K562 (cell line): Measurements from ENCODE around the gene ANKRD10. TPM values are rescaled to one million over a fixed set of nuclear protein-coding genes. Genes with fewer than 3 reads are reported as not detected.

Experiments used
- ASH1L ChIP-seq: fragments of 450-650 bp; IDR thresholded peaks from 2 replicates; pipeline ENCODE4 v1.6.1; 2018; ENCODE audit warnings: borderline replicate concordance, mild to moderate bottlenecking, low read depth; ENCODE audit not compliant: partially characterized antibody
- EGR1 ChIP-seq: fragments of 450-650 bp; conservative IDR thresholded peaks from 2 replicates; pipeline ENCODE4 v1.6.1; 2017; ENCODE audit warnings: mild to moderate bottlenecking
- MCM5 ChIP-seq: fragments of 450-650 bp; IDR thresholded peaks from 2 replicates; pipeline ENCODE4 v1.6.1; 2016; ENCODE audit warnings: low read depth
- POLR2A ChIP-seq: fragments of 450-650 bp; conservative IDR thresholded peaks from 2 replicates; pipeline ENCODE4 v1.6.1; 2016
- RBM17 ChIP-seq: fragments of 200-400 bp; formaldehyde crosslinking; IDR thresholded peaks from 2 replicates; pipeline ENCODE4 v1.6.1; 2017; ENCODE audit warnings: low read depth, mild to moderate bottlenecking, low read length, borderline replicate concordance
- SETDB1 ChIP-seq: IDR thresholded peaks from one replicate; pipeline ENCODE4 v1.6.1; 2012; ENCODE audit warnings: low read length, control low read depth, inconsistent platforms
- STAG1 ChIP-seq: sonication (generic); formaldehyde crosslinking; IDR thresholded peaks from 2 replicates; pipeline ENCODE4 v1.5.0; 2020; ENCODE audit warnings: missing genetic modification reagents, borderline replicate concordance
- ZBTB7A ChIP-seq: IDR thresholded peaks from 2 replicates; pipeline ENCODE4 v1.6.1; 2011; ENCODE audit warnings: low read depth, mild to moderate bottlenecking, low read length, moderate library complexity, borderline replicate concordance; ENCODE audit not compliant: control insufficient read depth
- ZNF133 ChIP-seq: fragments of 250-450 bp; sonication (Bioruptor Pico); IDR thresholded peaks from 2 replicates; pipeline ENCODE4 v1.4.0; 2020; ENCODE audit warnings: mild to moderate bottlenecking
- ZNF175 ChIP-seq: fragments of 200-800 bp; sonication (Bioruptor generic); IDR thresholded peaks from 2 replicates; pipeline ENCODE4 v1.6.1; 2016; ENCODE audit warnings: low read depth, mild to moderate bottlenecking, missing genetic modification characterization, missing compliant biosample characterization
- polyA plus RNA-seq, 8 experiments: library from polyadenylated mRNA; depleted of rRNA in 4 of 8; stranded (reverse) in 5 of 8; unstranded in 3 of 8; fragments of >200 nt; fragmentation: Nextera tagmentation in 2 of 8; fragmentation: Illumina TruSeq in 1 of 8; extraction: Ambion mirVana in 2 of 8; extraction: Trizol in 1 of 8; gene quantifications; 2 replicates each; pipeline versions ENCODE4 v1.2.1 to v1.2.3, GENCODE V29; 2011 to 2014; ENCODE audit warnings: inconsistent platforms in 1 of 8, missing spikeins in 1 of 8
- total RNA-seq, 7 experiments: library from RNA; depleted of rRNA in 6 of 7; stranded (reverse); fragments of >200 nt in 6 of 7; fragmentation: Illumina TruSeq in 2 of 7; extraction: Trizol in 2 of 7; gene quantifications; 2 replicates each; pipeline versions ENCODE4 v1.2.1 to v1.2.3, GENCODE V29; 2011 to 2021; ENCODE audit warnings: low replicate concordance in 1 of 7
- TF ChIP-seq, protein P1 (sequence below): sonication (generic); formaldehyde crosslinking; IDR thresholded peaks from 2 replicates; pipeline ENCODE4 v1.8.1; 2023; ENCODE audit warnings: mild to moderate bottlenecking, missing genetic modification reagents
- TF ChIP-seq, protein P2 (sequence below), 2 experiments: IDR thresholded peaks; 2 replicates each; pipeline ENCODE4 v1.6.1; 2012; ENCODE audit warnings: improper control_type of control experiment in 2 of 2, low read depth in 2 of 2, low read length in 2 of 2, borderline replicate concordance in 1 of 2
- TF ChIP-seq, protein P3 (sequence below): sonication (generic); formaldehyde crosslinking; IDR thresholded peaks from 2 replicates; pipeline ENCODE4 v1.8.0; 2022; ENCODE audit warnings: mild to moderate bottlenecking, missing genetic modification reagents
- TF ChIP-seq, protein P4 (sequence below), 2 experiments: fragments of 150-350 bp in 1 of 2; IDR thresholded peaks; 2 replicates each; pipeline ENCODE4 v1.6.1; 2012 to 2016; ENCODE audit warnings: low read depth in 2 of 2, low read length in 2 of 2, mild to moderate bottlenecking in 1 of 2, moderate library complexity in 1 of 2
- TF ChIP-seq, protein P5 (sequence below): fragments of 450-650 bp; IDR thresholded peaks from 2 replicates; pipeline ENCODE4 v1.6.1; 2016; ENCODE audit warnings: mild to moderate bottlenecking

The ANKRD10 gene
- total and polyA plus RNA-seq, 9 of the 15 experiments (the other 6 are each of a cell fraction or from before 2014, with no cell fraction given): 21.7 to 183 (median 45.0) TPM

DNA sequence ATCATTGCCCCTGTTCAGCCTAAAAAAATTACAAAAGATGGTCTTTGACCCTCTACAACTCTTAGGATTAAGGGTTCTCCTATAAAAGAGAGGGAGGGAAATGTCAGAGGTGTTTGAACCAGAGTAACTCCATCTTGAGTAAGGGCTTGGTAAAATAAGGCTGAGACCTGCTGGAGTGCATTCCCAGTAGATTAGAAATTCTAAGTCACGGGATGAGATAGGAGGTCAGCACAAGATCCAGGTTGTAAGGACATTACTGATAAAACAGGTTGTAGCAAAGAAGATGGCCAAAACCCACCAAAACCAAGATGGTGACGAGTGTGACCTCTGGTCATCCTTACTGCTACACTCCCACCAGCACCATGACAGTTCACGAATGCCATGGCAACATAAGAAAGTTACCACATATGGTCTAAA, 48.7 kb upstream of the ANKRD10 start (continued):
- TF ChIP-seq ZBTB7A (no peak), EGR1 (no peak), RBM17 (no peak), SETDB1 (no peak), ZNF133 (peak; percentile 91; the same call in 1 of the 2 replicates), ZNF175 (CRISPR knock-in tag) (peak; percentile 99), ASH1L (no peak), POLR2A (no peak), MCM5 (no peak), STAG1 (no peak)
- TF ChIP-seq, protein P1, sequence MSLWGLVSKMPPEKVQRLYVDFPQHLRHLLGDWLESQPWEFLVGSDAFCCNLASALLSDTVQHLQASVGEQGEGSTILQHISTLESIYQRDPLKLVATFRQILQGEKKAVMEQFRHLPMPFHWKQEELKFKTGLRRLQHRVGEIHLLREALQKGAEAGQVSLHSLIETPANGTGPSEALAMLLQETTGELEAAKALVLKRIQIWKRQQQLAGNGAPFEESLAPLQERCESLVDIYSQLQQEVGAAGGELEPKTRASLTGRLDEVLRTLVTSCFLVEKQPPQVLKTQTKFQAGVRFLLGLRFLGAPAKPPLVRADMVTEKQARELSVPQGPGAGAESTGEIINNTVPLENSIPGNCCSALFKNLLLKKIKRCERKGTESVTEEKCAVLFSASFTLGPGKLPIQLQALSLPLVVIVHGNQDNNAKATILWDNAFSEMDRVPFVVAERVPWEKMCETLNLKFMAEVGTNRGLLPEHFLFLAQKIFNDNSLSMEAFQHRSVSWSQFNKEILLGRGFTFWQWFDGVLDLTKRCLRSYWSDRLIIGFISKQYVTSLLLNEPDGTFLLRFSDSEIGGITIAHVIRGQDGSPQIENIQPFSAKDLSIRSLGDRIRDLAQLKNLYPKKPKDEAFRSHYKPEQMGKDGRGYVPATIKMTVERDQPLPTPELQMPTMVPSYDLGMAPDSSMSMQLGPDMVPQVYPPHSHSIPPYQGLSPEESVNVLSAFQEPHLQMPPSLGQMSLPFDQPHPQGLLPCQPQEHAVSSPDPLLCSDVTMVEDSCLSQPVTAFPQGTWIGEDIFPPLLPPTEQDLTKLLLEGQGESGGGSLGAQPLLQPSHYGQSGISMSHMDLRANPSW (CRISPR knock-in tag): no peak
- TF ChIP-seq, protein P2, sequence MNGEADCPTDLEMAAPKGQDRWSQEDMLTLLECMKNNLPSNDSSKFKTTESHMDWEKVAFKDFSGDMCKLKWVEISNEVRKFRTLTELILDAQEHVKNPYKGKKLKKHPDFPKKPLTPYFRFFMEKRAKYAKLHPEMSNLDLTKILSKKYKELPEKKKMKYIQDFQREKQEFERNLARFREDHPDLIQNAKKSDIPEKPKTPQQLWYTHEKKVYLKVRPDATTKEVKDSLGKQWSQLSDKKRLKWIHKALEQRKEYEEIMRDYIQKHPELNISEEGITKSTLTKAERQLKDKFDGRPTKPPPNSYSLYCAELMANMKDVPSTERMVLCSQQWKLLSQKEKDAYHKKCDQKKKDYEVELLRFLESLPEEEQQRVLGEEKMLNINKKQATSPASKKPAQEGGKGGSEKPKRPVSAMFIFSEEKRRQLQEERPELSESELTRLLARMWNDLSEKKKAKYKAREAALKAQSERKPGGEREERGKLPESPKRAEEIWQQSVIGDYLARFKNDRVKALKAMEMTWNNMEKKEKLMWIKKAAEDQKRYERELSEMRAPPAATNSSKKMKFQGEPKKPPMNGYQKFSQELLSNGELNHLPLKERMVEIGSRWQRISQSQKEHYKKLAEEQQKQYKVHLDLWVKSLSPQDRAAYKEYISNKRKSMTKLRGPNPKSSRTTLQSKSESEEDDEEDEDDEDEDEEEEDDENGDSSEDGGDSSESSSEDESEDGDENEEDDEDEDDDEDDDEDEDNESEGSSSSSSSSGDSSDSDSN (IDR thresholded peaks at IDR 0.05; ENCODE audit: borderline replicate concordance in 1 of 2, low read depth in 2 of 2, low read length in 2 of 2): no peak
- TF ChIP-seq, protein P3, sequence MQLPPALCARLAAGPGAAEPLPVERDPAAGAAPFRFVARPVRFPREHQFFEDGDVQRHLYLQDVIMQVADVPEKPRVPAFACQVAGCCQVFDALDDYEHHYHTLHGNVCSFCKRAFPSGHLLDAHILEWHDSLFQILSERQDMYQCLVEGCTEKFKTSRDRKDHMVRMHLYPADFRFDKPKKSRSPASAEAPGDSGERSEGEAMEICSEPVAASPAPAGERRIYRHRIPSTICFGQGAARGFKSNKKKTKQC: no peak
- TF ChIP-seq, protein P4, sequence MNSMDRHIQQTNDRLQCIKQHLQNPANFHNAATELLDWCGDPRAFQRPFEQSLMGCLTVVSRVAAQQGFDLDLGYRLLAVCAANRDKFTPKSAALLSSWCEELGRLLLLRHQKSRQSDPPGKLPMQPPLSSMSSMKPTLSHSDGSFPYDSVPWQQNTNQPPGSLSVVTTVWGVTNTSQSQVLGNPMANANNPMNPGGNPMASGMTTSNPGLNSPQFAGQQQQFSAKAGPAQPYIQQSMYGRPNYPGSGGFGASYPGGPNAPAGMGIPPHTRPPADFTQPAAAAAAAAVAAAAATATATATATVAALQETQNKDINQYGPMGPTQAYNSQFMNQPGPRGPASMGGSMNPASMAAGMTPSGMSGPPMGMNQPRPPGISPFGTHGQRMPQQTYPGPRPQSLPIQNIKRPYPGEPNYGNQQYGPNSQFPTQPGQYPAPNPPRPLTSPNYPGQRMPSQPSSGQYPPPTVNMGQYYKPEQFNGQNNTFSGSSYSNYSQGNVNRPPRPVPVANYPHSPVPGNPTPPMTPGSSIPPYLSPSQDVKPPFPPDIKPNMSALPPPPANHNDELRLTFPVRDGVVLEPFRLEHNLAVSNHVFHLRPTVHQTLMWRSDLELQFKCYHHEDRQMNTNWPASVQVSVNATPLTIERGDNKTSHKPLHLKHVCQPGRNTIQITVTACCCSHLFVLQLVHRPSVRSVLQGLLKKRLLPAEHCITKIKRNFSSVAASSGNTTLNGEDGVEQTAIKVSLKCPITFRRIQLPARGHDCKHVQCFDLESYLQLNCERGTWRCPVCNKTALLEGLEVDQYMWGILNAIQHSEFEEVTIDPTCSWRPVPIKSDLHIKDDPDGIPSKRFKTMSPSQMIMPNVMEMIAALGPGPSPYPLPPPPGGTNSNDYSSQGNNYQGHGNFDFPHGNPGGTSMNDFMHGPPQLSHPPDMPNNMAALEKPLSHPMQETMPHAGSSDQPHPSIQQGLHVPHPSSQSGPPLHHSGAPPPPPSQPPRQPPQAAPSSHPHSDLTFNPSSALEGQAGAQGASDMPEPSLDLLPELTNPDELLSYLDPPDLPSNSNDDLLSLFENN (IDR thresholded peaks at IDR 0.05; ENCODE audit: low read depth in 2 of 2, low read length in 2 of 2): no peak
- TF ChIP-seq, protein P5, sequence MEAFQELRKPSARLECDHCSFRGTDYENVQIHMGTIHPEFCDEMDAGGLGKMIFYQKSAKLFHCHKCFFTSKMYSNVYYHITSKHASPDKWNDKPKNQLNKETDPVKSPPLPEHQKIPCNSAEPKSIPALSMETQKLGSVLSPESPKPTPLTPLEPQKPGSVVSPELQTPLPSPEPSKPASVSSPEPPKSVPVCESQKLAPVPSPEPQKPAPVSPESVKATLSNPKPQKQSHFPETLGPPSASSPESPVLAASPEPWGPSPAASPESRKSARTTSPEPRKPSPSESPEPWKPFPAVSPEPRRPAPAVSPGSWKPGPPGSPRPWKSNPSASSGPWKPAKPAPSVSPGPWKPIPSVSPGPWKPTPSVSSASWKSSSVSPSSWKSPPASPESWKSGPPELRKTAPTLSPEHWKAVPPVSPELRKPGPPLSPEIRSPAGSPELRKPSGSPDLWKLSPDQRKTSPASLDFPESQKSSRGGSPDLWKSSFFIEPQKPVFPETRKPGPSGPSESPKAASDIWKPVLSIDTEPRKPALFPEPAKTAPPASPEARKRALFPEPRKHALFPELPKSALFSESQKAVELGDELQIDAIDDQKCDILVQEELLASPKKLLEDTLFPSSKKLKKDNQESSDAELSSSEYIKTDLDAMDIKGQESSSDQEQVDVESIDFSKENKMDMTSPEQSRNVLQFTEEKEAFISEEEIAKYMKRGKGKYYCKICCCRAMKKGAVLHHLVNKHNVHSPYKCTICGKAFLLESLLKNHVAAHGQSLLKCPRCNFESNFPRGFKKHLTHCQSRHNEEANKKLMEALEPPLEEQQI: no peak
